Pancreas (tissue), 10 donors: ENCODE results near the gene PNMA1. TPM values are rescaled to one million over a fixed set of nuclear protein-coding genes. Genes with fewer than 3 reads are reported as not detected.

Experiments
- ATAC-seq, 4 donors: fragments of 200-7000 bp; cut with Tn5 transposase; one replicate each; pipeline versions ENCODE4 v1.8.0 to v1.9.1; 2020; ENCODE audit warnings: mild to moderate bottlenecking in 4 of 4, moderate library complexity in 4 of 4
- DNase-seq, 6 donors: peaks; one replicate each; pipeline ENCODE4 v3.0.0-alpha.2; 2020
- FAIRE-seq: peaks from 2 replicates; lab custom pipeline; 2012; peaks lifted over from hg19 to GRCh38; lab: Jason Lieb, UNC
- H3K27ac ChIP-seq, 4 donors: fragments of 200-600 bp; sonication (generic); 1 replicate in 3 of 4; 2 replicates in 1 of 4; pipeline versions ENCODE4 v1.5.0 to v1.8.0; 2020
- H3K27me3 ChIP-seq, 4 donors: fragments of 200-600 bp; one replicate each; pipeline ENCODE4 v1.8.0; 2021
- H3K36me3 ChIP-seq, 3 donors: fragments of 200-600 bp; sonication (generic) in 1 of 3; one replicate each; pipeline versions ENCODE4 v1.5.0 to v1.8.0; 2020 to 2021
- H3K4me1 ChIP-seq, 3 donors: fragments of 200-600 bp; one replicate each; pipeline ENCODE4 v1.8.0; 2021
- H3K4me3 ChIP-seq, 4 donors: fragments of 200-600 bp; sonication (generic) in 2 of 4; one replicate each; pipeline versions ENCODE4 v1.5.0 to v1.8.0; 2020 to 2021
- H3K9me3 ChIP-seq, 4 donors: fragments of 200-600 bp; one replicate each; pipeline ENCODE4 v1.8.0; 2021
- WGBS, 2 donors: extraction: QIAGEN DNeasy Blood & Tissue Kit; methylation state at CpG; one replicate each; pipeline ENCODE4 v1.1.7; 2013; 5-methylcytosine and 5-hydroxymethylcytosine counted together
- intact Hi-C, 3 donors: fragments of 100-400 bp; cut with DNase I; formaldehyde crosslinking; loops; one replicate each; pipeline versions ENCODE4 v1.11.1 to v1.14.2; 2022
- polyA plus RNA-seq, 2 donors: library from polyadenylated mRNA; stranded (reverse); fragments of 200-250 nt; gene quantifications; one replicate each; pipeline ENCODE4 v1.2.3, GENCODE V29; 2013
- total RNA-seq, 6 donors: library from RNA; stranded (reverse); fragmentation: NEBNext Ultra II Directional in 4 of 6; extraction: Animal tissue kit (Norgen Biotek cat#: 25700) in 4 of 6; gene quantifications; one replicate each; pipeline versions ENCODE4 v1.2.1 to v1.2.4, GENCODE V29; 2021 to 2023
- TF ChIP-seq, protein P1 (sequence below), 4 donors: fragments of 200-600 bp; sonication (generic) in 3 of 4; IDR thresholded peaks; one replicate each; pipeline versions ENCODE4 v1.5.0 to v1.8.0; 2021; ENCODE audit warnings: antibody characterized with exemption in 4 of 4
- donor health status: healthy with polysubstance abuse.
- donor health status: DM: no; HTN: no; CAD: no; lungs with moderate emphysema.
- donor health status: DM: no; HTN: no; CAD: no.
- donor health status: control.
- donor health status: control.
- donor health status: Bipolar disorder and iron deficiency.
- donor health status: DM: yes; HTN: yes; CAD: no.
- donor health status: DM: no; HTN: no; CAD: no.
- donor health status: DM: no; HTN: no; CAD: no.
- donor health status: DM: yes; HTN: yes; CAD: no.

PNMA1 gene
- total and polyA plus RNA-seq, 8 donors: 2.8 to 25.4 (median 6.7) TPM

DNA sequence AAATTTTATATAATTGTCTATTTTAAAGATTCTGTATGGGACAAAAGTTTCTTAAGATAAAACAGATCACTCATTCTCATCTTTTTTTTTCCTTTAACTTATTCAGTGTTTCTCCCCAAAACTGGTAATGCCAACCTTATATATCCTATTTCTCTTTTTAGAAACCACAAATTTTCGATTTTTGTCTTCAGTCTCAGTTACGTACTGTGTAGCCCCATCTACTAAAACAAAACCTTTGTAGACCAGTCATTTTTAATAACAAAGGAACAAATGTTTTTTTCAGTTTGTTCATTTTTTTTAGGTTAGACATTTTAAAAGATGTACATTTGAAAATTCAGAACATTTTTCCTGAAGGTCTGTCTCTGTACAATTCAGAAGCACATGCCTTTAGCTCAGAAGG, 18.2 kb downstream of the PNMA1 start:
- Histone ChIP-seq H3K4me1 (no peaks in the 10 kb centered on the region), H3K9me3 (no peaks in the 10 kb centered on the region), H3K4me3 (no peak overlapping the region), H3K36me3 (no peaks in the 10 kb centered on the region), H3K27ac (no peak overlapping the region), H3K27me3 (no peaks in the 10 kb centered on the region)
- TF ChIP-seq, protein P1, sequence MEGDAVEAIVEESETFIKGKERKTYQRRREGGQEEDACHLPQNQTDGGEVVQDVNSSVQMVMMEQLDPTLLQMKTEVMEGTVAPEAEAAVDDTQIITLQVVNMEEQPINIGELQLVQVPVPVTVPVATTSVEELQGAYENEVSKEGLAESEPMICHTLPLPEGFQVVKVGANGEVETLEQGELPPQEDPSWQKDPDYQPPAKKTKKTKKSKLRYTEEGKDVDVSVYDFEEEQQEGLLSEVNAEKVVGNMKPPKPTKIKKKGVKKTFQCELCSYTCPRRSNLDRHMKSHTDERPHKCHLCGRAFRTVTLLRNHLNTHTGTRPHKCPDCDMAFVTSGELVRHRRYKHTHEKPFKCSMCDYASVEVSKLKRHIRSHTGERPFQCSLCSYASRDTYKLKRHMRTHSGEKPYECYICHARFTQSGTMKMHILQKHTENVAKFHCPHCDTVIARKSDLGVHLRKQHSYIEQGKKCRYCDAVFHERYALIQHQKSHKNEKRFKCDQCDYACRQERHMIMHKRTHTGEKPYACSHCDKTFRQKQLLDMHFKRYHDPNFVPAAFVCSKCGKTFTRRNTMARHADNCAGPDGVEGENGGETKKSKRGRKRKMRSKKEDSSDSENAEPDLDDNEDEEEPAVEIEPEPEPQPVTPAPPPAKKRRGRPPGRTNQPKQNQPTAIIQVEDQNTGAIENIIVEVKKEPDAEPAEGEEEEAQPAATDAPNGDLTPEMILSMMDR (IDR thresholded peaks at IDR 0.05): no peak
- intact Hi-C loops: no loop called here
- ATAC-seq: no peak
- FAIRE-seq: no peak
- 74 to 86% methylated on average over 2 of the region's 2 CpGs for WGBS, 2 donors
- DNase-seq: no peak

DNA sequence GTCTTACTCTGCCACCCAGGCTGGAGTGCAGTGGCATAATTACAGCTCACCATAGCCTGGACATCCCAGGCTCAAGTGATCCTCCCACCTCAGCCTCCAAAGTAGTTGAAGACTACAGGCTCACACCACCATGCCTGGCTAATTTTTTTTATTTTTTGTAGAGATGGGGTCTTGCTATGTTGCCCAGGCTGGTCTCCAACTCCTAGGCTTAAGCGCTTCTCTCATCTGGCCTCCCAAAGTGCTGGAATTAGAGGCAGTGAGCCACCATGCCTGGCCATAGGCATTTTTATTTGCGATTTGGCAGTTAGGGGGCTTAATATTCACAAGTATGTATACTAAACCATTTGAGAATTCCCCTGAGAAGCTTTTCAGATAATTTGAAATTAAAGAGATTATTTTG, 19.1 kb downstream of the PNMA1 start:
- FAIRE-seq (no peak), ATAC-seq (no peak), DNase-seq (no peak)
- Histone ChIP-seq H3K27me3 (no peaks in the 10 kb centered on the region), H3K4me3 (no peak overlapping the region), H3K36me3 (no peaks in the 10 kb centered on the region), H3K27ac (no peak overlapping the region), H3K9me3 (no peaks in the 10 kb centered on the region), H3K4me1 (no peaks in the 10 kb centered on the region)
- TF ChIP-seq, protein P1 (IDR thresholded peaks at IDR 0.05): no peak
- intact Hi-C loops: no loop called here
- WGBS, 2 donors: 97 to 99% methylated on average over 2 of the region's 2 CpGs

DNA sequence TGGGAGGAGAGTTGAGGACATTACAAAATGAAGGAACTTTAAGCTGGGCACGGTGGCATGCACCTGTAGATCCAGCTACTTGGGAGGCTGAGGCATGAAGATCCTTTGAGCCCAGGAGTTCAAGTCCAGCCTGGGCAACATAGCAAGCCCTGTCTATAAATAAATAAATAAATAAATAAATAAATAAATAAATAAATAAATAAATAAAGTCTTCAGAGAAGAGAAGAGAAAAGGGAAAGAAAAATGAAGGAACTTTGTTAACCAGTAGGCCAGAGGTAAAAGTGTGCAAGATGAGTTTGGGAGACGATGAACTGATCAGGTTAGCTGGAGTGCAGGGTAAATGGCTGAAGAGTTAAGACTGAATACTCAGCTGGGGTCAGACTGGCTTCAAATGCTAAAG, 20.1 kb downstream of the PNMA1 start:
- Histone ChIP-seq H3K9me3 (no peaks in the 10 kb centered on the region), H3K36me3 (no peaks in the 10 kb centered on the region)
- no peak for FAIRE-seq

DNA sequence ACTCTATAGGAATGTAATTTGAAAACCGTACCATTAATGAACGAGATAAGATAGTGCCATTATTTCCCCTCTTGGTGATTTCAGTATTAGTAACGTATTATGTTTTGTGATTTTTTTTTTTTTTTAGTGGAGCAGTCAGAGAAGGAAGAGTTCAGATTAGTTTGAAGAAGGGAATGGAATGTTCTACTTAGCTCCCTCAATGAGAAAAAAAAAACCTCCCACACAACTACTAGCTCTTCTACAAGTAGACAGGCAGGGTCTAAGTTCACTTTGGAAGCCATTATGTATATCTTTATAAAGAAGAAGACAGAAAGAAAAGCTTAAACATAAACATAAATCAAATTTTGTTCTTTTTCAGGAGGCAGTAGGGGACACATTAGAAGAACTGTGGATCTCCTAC, 27.3 kb downstream of the PNMA1 start:
- no peak overlapping the region for H3K27ac ChIP-seq
- H3K4me1 ChIP-seq: no peaks in the 10 kb centered on the region
- no peaks in the 10 kb centered on the region for H3K27me3 ChIP-seq
- no peaks in the 10 kb centered on the region for H3K9me3 ChIP-seq
- TF ChIP-seq, protein P1 (IDR thresholded peaks at IDR 0.05): no peak
- H3K4me3 ChIP-seq: no peak overlapping the region
- 86 to 93% methylated on average over 3 of the region's 3 CpGs for WGBS, 2 donors
- FAIRE-seq (no peak), ATAC-seq (no peak), DNase-seq (no peak)
- H3K36me3 ChIP-seq: no peaks in the 10 kb centered on the region
- intact Hi-C loops: no loop called here

More for the DNA sequence above, 20.1 kb downstream of the PNMA1 start:
- Histone ChIP-seq H3K27ac (no peak overlapping the region), H3K4me1 (no peaks in the 10 kb centered on the region), H3K4me3 (no peak overlapping the region), H3K27me3 (no peaks in the 10 kb centered on the region)
- no peak for ATAC-seq
- TF ChIP-seq, protein P1 (IDR thresholded peaks at IDR 0.05): no peak
- DNase-seq: no peak
- 96 to 100% methylated on average over 2 of the region's 2 CpGs for whole genome bisulfite sequencing, 2 donors
- intact Hi-C loops: no loop called here

DNA sequence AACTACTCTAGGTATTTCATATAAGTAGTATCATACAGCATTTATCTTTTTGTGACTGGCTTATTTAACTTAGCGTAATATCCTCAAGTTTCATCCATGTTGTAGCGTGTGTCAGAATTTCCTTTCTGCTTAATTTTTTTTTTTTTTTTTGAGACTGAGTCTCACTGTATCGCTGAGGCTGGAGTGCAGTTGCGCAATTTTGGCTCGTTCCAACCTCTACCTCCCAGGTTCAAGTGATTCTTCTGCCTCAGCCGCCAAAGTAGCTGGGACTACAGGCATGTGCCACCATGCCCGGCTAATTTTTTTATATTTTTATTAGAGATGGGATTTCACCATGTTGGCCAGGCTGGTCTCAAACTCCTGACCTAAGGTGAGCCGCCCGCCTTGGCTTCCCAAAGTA, 28.9 kb downstream of the PNMA1 start:
- WGBS, 2 donors: 95 to 96% methylated on average over 9 of the region's 9 CpGs
- FAIRE-seq (no peak), ATAC-seq (no peak), DNase-seq (no peak)
- H3K27me3 ChIP-seq: no peaks in the 10 kb centered on the region
- intact Hi-C loops: no loop called here
- H3K27ac ChIP-seq: no peak overlapping the region
- no peaks in the 10 kb centered on the region for H3K4me1 ChIP-seq
- H3K36me3 ChIP-seq: no peaks in the 10 kb centered on the region
- no peak overlapping the region for H3K4me3 ChIP-seq
- TF ChIP-seq, protein P1 (IDR thresholded peaks at IDR 0.05): no peak
- no peaks in the 10 kb centered on the region for H3K9me3 ChIP-seq
